ENCODE measurements around the gene PIGU.
"Not testable (repeated sequence)": the region's sequence is repeated elsewhere in the genome, so short reads cannot be mapped to it uniquely, and the experiment has no call there.

Gene PIGU

DNA sequence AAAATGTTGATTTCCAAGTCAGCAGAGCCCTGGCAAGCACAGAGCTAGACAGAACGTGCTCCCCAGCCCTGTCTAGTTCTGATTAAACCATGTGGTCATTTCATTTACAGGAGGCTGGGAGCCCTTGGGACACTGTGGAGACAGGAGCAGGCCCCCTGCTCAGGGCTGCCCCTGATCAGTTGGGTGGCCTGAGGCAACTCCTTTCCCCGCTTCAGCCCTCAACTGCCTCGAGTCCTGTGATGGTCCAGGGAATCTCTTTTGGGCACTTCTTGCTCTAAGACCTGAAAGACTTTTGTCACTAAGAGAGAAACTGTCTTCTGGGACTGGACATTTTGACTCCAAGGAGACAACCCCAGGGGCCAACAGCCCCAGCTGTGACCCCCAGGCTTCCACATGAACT lies 147.2 kb downstream of the PIGU start:
- DNase-seq = no peak

DNA sequence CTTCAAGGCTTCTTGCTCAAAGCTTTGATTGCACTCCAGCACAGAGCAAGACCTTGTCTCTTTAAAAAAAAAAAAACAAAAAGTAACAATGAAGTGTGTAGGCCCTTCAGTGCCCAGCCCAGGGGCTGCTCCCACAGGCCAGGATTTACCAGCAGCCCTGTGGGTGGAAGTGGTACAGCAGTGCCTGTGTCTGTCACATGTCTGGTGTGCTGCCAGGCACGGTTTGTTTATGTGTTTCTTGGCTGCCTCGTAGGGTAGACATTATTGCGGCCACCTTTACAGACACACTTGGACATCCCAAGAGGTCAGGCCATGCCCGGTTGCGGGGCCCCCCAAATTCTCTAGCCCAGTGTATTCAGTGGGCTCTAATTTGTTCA lies 148.0 kb downstream of the PIGU start:
- DNase-seq = no peak

DNA sequence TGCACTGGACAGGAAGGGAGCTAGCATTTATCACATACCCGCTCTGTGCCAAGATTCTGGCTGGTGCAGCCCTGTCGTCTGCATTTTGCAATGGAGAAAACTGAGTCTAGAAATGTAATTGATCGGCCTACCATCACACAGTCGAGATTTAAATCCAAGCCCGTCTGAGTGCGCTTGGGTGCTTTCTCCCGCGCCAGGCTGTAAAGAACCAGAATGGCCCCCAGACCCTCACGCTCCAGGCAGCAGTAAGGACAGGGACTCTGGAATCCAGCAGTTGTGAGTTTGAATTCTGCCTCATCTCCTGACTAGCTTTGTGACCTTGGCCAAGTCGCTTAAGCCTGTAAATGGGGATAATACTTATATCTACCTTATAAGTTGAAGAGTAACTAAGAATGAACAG lies 149.9 kb downstream of the PIGU start:
- no peak for DNase-seq

DNA sequence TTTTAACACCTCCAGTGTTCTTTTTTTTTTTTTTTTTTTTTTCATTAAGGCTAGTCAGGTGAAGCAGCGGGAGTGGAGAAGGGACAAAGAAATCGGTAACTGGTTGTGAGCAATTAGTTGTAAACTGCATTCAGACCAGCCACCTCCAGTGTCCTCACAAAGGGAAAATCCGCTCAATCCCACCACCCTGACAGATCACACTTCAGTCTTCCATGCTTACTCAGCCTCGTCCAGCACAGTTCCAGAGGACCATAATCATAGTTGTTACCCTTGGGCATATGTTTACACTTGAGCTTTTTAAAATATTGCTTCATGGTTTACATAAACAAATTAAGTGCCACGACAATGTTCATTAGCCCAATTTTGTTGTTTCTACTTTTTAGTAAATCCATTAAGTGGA lies 150.4 kb downstream of the PIGU start:
- DNase-seq = no peak

DNA sequence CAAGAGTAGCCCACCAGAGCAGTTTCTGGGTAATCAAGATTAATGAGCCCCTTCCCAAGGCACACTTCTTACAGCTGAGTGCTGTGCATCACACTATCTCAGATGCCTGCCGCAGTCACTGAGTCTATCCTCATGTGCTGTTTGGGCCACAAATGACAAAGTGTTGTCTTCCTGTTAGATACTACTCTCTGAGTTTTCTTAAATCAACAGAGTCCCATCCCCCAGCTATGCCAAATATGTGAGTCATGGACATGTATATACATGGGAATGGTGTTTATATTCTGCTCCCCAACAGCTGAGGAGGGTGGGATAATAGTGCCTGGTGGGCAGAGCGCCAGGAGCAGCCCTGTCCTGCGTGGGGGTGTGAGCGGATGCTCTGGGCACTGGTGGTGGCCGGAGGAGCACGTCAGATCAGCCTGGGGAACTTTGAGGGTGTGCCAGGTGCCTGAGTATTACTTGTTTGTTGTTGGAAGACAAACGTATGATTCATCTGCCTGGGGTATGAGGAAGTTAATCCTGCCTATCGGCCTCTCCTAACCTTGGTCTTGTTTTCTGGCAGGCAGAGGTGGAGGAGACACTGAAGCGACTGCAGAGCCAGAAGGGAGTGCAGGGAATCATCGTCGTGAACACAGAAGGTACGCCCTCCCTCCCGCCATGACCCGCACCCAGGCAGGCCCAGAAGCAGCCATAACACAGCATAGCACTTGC lies 151.0 kb downstream of the PIGU start:
- DNase-seq = no peak

DNA sequence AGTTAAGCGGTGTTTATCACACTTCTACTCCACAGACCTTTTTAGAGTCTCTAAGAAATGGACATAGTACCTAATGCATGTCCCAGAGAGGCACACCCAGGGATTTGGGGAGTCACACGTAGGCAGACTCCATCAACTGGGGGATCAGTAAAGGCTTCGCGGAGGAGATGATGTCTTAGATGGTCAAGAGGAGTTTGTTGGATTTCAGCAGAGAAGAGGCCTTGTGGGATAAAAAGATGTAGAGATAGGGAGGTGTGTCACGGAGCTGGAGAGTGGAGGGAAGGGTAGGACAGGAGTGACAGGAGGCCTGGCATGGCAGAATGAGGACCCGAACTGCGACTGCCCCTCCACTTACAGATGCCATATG lies 151.6 kb downstream of the PIGU start:
- no peak for DNase-seq

DNA sequence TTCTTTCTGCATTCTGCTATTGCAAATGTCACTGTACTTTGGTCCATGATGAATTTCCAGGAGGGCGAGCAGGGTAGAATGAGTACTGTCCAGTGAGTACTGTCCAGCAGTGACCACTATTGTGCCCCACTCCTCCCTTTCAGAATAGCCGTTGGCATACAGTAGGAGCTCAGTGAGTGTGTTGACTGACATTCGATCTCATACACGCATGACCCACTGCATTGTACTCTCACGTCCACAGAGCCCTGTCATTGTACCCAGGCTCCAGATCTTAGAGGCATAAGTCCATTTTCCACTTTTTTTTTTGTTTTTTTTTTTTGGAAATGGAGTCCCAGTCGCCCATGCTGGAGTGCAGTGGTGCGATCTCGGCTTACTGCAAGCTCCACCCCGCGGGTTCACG lies 152.5 kb downstream of the PIGU start:
- no peak for DNase-seq

DNA sequence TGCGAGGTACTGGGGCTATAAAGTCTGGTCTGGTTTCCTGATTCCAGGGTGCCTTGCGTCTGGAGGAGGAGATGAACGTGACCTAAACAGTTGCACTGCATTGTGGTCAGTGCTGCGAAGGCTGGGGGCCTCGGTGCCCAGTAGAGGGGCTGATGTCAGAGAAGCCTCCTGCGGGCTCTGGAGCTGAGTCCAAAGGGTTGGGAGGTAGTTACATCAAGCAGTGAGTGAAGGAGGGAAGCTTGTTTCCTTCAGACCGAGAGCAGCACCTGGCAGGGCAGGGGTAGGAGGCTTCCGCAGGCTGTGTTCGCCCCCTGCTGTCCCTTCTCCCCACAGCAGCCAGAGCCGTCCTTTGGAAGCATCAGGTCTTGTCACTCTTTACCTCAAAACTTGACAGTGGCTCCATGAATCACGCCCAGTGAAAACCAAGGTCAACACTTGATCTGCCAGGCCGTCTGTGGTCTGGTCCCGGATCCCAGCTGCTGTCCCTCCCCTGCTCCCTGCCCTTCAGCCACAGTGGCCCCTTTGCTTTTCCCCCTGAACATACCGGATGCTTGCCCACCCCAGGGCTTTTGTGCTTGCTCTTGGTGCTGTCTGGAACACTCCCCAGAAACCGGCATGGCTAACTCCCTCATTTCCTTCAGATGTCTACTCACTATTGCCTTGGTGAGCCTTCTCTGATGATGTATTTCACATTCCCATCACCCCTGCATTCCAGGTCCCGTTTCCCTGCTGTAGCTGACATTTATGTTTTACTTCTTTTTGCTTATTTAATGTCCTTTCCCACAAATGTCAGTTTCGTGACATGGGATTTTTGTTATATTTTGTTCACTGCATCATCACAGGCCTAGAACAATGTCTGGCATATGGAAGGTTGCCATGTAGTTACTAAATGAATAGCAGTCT lies 153.7 kb downstream of the PIGU start:
- DNase-seq = no peak

DNA sequence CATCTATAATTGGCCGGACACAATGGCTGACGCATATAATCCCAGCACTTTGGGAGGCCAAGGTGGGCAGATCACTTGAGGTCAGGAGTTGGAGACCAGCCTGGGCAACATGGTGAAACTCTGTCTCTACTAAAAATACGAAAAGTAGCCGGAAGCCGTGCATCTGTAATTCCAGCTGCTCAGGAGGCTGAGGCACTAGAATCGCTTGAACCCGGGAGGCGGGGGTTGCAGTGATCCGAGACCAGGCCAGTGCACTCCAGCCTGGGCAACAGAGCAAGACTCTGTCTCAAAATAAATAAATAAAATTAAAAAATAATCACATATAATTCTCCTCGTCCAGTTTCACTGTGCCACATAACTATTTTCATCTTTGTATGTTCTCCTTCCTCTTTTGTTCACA lies 157.1 kb downstream of the PIGU start:
- not testable (repeated sequence) for DNase-seq

DNA sequence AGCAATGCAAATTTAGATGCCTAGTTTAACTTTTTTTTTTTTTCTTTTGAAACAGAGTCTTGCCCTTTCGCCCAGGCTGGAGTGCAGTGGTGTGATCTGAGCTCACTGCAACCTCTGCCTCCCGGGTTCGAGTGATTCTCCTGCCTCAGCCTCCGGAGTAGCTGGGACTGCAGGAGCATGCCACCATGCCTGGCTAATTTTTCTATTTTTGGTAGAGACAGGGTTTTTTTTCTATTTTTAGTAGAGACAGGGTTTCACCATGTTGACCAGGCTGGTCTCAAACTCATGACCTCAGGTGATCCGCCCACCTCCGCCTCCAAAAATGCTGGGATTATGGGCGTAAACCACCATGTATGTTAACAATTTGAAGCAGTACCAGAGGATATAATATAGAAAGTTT lies 158.0 kb downstream of the PIGU start:
- DNase-seq = not testable (repeated sequence)

DNA sequence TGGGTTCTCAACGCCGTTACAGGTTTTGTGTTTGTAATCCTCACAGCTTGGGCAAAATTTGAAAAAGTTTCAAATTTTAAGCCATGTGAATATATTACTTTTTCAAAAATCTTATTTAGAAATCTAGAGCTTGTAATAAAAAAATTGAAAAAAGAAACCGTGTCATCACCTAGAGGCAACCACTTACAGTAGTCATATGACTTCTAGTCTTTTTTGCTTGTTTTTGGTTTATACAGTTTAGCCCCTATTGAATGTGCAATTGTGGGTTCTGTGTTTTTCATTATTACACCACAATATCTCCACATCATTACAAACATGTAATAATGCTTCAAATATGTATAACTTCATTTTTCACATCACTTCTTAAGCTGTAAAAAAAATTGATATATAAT lies 159.8 kb downstream of the PIGU start:
- no peak for DNase-seq

DNA sequence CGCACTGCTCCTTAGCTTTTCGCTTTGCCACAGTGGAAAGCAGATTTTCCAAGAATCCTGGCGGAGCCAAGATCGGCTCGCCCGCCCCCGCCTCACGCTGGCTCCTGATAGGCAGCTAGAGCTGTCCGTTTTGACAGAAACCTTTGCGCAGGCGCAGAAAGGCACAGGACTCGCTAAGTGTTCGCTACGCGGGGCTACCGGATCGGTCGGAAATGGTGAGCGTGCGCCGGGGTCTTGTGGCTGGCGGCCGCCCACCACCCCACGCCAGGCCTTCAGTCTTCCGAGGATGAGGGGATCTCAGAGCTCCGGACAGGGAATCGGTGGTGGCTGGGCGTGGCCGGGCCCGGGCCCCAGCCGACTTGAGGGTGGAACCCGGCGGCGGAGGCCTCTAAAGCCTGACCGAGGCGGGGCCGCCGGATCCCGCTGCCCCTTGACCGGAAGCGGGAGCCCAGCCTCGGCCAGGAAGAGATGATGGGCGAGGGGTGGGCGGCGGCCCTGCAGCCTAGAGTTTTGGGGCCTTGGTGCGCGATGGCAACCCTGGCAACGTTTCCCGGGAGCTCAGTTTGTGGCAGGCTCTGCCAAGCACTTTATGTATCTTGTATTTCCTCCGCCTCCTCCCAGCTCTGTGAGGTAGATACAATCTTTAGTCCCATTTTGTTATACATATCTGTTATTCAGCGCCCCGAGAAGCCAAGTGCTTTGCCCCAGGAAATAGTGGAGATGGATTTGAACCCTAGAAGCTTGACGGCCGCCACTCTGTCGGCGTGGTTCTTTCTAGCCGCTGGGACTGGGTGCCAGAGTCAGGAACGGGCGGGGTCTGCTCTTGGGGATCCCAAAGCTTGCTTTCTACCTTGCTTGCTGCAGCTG lies 160.4 kb downstream of the PIGU start, which contains the start of gene DYNLRB1:
DYNLRB1 (plus strand) TSS at position 176 of the 867 bp plus-strand sequence; CDS start at position 213, 37 bp downstream.
- DNase-seq = peak; percentile 94

DNA sequence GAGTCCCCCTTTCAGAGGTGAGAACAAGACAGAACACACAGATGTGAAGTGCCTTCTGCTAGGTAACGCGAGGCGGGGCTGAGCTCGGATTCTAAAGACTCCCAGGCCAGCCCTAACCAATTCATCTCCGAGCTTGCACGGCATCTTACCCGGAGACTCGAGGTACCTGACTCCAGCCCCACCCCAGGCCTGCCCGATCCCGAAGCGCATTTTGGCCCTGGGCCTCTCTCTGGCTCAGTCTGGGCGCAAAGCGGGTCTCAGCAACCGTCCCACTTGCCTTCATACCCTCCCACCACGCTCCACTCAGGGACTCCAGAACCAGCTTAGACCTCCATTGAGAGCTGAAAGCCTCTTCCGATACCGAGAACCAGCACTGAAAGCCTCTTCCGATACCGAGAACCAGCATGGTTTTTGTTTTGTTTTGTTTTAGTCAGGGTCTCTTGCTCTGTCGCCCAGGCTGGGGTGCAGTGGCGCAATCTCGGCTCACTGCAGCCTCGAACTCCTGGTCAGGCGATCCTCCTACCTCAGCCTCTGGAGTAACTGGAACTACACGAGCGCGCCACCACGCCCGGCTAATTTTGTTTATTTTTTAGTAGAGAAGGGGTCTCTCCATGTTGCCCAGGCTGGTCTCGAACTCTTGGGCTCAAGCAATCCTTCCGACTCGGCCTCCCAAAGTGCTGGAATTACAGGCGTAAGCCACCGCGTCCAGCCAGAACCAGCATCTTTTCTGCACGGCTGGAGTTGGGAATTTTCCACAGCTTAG lies 161.2 kb downstream of the PIGU start:
- DNase-seq = peak; percentile 55

DNA sequence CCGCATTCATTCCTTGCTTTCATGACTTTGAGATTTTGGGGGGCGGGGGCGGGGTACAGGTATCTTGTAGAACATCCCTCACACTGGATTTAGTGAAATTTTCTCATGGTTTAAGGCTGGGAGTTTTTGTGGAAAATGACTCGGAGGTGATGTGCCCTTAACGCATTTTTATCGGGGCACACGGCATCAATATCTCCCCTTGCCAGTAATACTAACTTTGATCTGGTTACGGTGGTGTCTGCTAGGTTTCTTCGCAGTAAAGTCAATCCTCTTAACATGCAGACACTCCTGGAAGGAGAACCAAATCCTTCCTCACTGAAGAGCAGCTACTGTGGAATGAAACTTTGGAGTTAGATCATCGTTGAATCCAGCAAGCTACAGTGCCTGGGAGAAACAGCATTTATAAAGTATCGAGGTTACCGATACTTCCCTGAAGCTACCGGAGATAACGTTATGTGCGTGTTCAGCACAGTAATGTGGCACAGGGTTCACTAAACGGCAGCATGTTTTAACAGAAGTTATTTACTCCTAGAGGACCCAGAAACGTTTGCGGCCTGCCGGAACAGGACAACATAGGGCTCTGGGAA lies 161.9 kb downstream of the PIGU start:
- no peak for DNase-seq

DNA sequence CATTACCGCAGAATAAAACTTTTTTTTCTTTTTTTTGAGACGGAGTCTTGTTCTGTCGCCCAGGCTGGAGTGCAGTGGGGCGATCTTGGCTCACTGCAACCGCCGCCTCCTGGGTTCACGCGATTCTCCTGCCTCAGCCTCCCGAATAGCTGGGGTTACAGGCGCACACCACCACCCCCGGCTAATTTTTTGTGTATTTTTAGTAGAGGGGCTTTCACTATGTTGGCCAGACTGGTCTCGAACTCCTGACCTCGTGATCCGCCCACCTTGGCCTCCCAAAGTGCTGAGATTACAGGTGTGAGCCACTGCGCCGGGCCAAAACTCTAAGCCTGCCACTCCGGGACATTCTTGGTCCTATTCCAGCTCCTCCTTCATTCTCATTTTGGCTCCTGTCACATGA lies 162.9 kb downstream of the PIGU start:
- not testable (repeated sequence) for DNase-seq

DNA sequence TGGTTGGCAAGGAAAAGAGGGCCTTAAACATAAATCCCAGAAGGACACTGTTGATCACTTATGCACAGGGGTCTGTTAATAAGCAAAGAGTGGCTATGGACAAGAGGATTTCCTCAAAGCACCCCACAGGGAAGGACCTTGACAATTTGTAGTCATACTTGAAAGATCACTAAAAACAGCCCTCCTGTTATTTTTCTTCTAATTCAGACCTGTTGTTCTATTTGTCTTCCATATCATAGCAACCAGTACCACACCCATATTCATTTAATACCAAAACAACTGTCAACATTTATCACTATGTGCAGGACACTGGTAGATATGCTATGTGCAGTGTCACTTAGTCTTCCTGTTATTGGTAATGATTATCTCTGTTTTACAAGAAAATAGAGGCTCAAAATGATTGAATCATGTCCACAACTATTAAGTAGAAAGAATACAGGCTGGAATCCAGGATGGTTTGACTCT lies 163.9 kb downstream of the PIGU start:
- DNase-seq = no peak

DNA sequence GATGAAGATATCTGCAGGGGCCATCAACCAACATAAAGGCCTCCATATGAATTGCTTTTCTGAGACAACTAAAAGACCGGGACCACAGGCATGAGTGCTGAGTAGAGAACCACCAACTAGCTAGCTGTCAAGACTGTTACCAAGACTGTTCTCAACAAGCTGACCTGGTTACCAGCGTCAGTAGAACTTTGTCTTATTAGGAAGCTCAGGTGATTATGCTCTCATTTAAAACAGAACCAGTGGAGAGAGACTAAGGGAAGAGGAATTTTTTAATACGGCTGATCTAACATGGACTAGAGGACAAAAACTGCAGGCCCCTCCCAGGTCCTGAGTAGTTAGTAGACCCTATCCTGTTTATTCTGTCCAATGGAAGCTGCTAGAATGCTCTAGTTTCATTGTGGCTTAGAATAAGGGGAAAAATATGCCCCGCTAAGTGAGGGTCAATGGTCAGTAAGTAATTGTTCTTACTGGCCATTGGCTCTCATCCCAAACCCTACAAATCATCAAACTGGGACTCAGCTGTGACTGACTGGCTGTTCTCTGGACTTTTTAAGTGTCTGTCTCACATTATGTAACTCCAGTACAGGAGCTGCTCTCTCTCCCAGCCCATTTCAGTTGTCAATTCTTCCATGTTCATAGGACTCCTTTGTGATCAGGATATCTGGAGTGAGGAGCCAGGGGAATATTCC lies 164.5 kb downstream of the PIGU start:
- DNase-seq = no peak

DNA sequence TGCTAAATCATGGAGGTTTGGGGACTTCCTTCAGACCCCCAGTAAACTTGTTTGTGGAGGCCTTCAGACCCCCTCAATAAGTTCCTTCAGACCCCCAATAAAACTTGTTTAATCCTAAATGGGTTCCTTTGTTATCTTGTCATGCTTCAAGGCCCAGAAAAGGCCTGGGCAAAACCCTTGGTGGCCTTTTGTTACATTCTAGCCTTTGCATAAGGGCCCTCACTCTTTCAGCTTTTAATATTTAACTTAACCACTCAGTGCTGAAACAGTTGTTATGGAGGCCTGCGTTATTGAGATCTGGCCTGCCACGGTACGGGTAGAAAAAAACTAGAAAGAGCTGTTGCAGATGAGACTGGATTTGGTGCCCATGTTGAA lies 165.0 kb downstream of the PIGU start:
- DNase-seq = no peak

DNA sequence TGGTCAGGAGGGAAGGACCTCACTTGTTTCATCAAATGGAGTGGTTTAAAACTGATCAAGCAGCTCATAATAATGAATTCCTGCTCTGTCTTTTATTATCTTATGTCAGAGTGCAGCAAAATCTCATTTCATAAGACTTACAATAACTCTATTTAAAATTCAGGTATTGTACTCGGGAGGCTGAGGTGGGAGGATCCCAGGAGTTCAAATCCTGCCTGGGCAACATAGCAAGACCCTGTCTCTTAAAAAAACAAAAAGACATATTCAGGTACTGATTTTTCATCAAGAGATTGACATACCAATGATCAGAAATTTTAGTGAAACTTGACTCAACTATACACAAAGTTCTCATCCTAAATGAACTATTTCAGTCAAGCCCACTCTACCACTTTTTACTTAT lies 166.3 kb downstream of the PIGU start:
- no peak for DNase-seq
